ENCODE data around the gene ZNF385D.

GRCh38 chr3:21500834-21501233, 250.2 kb downstream of the ZNF385D start:
- TF ChIP-seq CTCF (IDR thresholded peaks at IDR 0.05) (no peak), POLR2AphosphoS5 (IDR thresholded peaks at IDR 0.05) (no peak)
